Gastrocnemius medialis (tissue), 4 donors: ENCODE measurements around the gene B3GAT1. TPM values are rescaled to one million over a fixed set of nuclear protein-coding genes. Genes with fewer than 3 reads are reported as not detected.

Experiments used
- ATAC-seq, 2 donors: fragments of 150-250 bp; one replicate each; pipeline ENCODE4 v1.9.1; 2016
- DNase-seq, 2 donors: peaks; one replicate each; pipeline ENCODE4 v3.0.0-alpha.2; 2019
- H3K27ac ChIP-seq, 4 donors: fragments of 200-600 bp; sonication (generic); 1 replicate in 1 of 4; 2 replicates in 3 of 4; pipeline ENCODE4 v1.5.1; 2016 to 2018; ENCODE audit warnings: mild to moderate bottlenecking in 2 of 4, moderate library complexity in 1 of 4
- H3K27me3 ChIP-seq, 3 donors: fragments of 200-600 bp; sonication (generic) in 2 of 3; 1 replicate in 1 of 3; 2 replicates in 2 of 3; pipeline versions ENCODE4 v1.5.1 to v1.6.0; 2016 to 2019; ENCODE audit warnings: mild to moderate bottlenecking in 1 of 3, moderate library complexity in 1 of 3
- H3K36me3 ChIP-seq, 2 donors: fragments of 200-600 bp; sonication (generic) in 1 of 2; one replicate each; pipeline ENCODE4 v1.5.1; 2017 to 2018
- H3K4me1 ChIP-seq, 2 donors: fragments of 200-600 bp; sonication (generic) in 1 of 2; one replicate each; pipeline ENCODE4 v1.5.1; 2016 to 2017; ENCODE audit warnings: mild to moderate bottlenecking in 2 of 2
- H3K4me3 ChIP-seq, 4 donors: fragments of 200-600 bp; sonication (generic) in 3 of 4; 1 replicate in 1 of 4; 2 replicates in 3 of 4; pipeline ENCODE4 v1.5.1; 2016 to 2019; ENCODE audit warnings: mild to moderate bottlenecking in 2 of 4
- H3K9me3 ChIP-seq, 3 donors: fragments of 200-600 bp; sonication (generic) in 2 of 3; 1 replicate in 1 of 3; 2 replicates in 2 of 3; pipeline ENCODE4 v1.5.1; 2016 to 2019
- CTCF ChIP-seq, 5 experiments: fragments of 450-650 bp in 3 of 5; fragments of 200-600 bp in 2 of 5; sonication (generic) in 2 of 5; IDR thresholded peaks in 4 of 5; conservative IDR thresholded peaks in 1 of 5; 1 replicate in 4 of 5; 2 replicates in 1 of 5; pipeline ENCODE4 v1.5.1; 2016 to 2019; ENCODE audit warnings: antibody characterized with exemption in 5 of 5, mild to moderate bottlenecking in 3 of 5, moderate library complexity in 3 of 5
- POLR2A ChIP-seq, 2 donors: fragments of 450-650 bp; IDR thresholded peaks; one replicate each; pipeline ENCODE4 v1.6.1; 2017; ENCODE audit warnings: antibody characterized with exemption in 2 of 2, mild to moderate bottlenecking in 2 of 2, moderate library complexity in 2 of 2
- in situ Hi-C, 4 donors: fragments of 200-750 bp; cut with MboI; loops; one replicate each; pipeline versions ENCODE4 v1.15.0 to v1.8.0; 2017; ENCODE audit warnings: low sequenced_read_pairs in 4 of 4
- intact Hi-C: fragments of 100-400 bp; cut with DNase I; formaldehyde crosslinking; loops from one replicate; pipeline ENCODE4 v1.15.1; 2023; ENCODE audit warnings: low total_unique reads
- total RNA-seq, 4 donors: library from RNA; depleted of rRNA; stranded (reverse); fragments of >200 nt; gene quantifications; one replicate each; pipeline versions ENCODE4 v1.1.0 to v1.2.3, GENCODE V29; 2016

The B3GAT1 gene
- total RNA-seq, 4 donors from 2014 or later = 0.10 TPM; not detected in 3

GRCh38 chr11:134340354-134340964, 71.6 kb downstream of the B3GAT1 start:
- TF ChIP-seq CTCF (IDR thresholded peaks at IDR 0.05 in 4 of 5, conservative IDR thresholded peaks at IDR 0.05 in 1 of 5) = no peak
- TF ChIP-seq POLR2A (IDR thresholded peaks at IDR 0.05) = no peak
- ATAC-seq (no peak), DNase-seq (no peak)
- intact Hi-C loops = no loop called here
- H3K4me3 ChIP-seq = no peak overlapping the region
- H3K27me3 ChIP-seq = no peaks in the 10 kb centered on the region
- no peaks in the 10 kb centered on the region for H3K4me1 ChIP-seq
- no peaks in the 10 kb centered on the region for H3K36me3 ChIP-seq
- in situ Hi-C loops = no loop called here
- no peak overlapping the region for H3K27ac ChIP-seq
- no peaks in the 10 kb centered on the region for H3K9me3 ChIP-seq

DNA sequence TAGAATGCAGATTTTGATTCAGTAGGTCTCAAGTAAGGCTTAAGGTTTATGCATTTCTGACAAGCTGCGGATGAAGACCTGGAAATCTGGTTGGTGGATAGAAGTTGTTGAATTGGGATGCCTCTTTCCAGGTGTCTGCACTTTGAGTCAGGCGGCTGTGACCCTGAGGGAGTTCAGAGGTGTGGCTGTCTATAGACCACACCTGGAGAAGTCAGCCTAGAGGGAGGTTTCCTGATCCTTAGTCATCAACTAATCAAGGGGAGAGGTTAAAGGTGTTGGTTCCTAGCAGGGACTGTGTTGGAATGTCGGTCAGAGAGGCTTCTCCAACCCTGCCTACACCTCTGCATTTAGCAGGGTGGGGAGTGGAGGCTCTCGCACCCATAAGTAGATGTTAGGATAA, 72.3 kb downstream of the B3GAT1 start:
- Histone ChIP-seq H3K4me3 (no peak overlapping the region), H3K27ac (no peak overlapping the region), H3K27me3 (no peaks in the 10 kb centered on the region), H3K4me1 (no peaks in the 10 kb centered on the region), H3K9me3 (no peaks in the 10 kb centered on the region), H3K36me3 (no peaks in the 10 kb centered on the region)
- no peak for ATAC-seq
- TF ChIP-seq POLR2A (IDR thresholded peaks at IDR 0.05) (no peak), CTCF (IDR thresholded peaks at IDR 0.05 in 4 of 5, conservative IDR thresholded peaks at IDR 0.05 in 1 of 5) (no peak)
- intact Hi-C loops (loop anchor here (10.0 kb wide), 2 partner anchors 115 to 305 kb away; partner anchors contain the start of genes NCAPD3 and VPS26B), in situ Hi-C loops (no loop called here)
- DNase-seq = no peak

DNA sequence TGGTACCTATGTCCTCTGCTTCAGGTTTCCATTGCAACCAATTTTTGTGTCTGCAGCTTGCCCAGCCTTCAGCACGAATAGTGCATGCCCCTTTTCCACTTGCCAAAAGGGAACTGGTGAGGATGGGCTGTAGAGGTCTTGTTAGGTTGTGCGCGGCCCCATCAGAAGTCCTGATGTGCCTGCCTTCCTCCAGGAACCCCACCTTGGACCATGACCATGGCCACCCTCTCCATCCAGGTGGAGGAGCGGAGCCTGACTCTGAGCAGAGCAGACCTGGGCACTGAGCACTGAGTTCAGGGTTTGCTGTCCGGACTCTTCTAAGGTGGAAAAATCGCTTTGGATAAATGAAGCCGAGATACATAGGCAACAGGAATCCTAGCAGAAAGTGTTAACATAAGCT, 73.4 kb downstream of the B3GAT1 start:
- DNase-seq = no peak
- in situ Hi-C loops = no loop called here
- intact Hi-C loops = loop anchor here (10.0 kb wide), 2 partner anchors 114 to 304 kb away; partner anchors contain the start of genes NCAPD3 and VPS26B
- Histone ChIP-seq H3K4me3 (no peak overlapping the region), H3K9me3 (no peaks in the 10 kb centered on the region), H3K4me1 (no peaks in the 10 kb centered on the region), H3K36me3 (no peaks in the 10 kb centered on the region), H3K27me3 (peaks cover 0 to under 1% (median 0%) of the 10 kb centered on the region in 3 donors), H3K27ac (no peak overlapping the region)
- no peak for TF ChIP-seq POLR2A (IDR thresholded peaks at IDR 0.05)
- TF ChIP-seq CTCF (IDR thresholded peaks at IDR 0.05 in 4 of 5, conservative IDR thresholded peaks at IDR 0.05 in 1 of 5) = no peak
- no peak for ATAC-seq

- intact Hi-C loops = loop anchor here (10.0 kb wide), 2 partner anchors 113 to 303 kb away; partner anchors contain the start of genes NCAPD3 and VPS26B
- TF ChIP-seq CTCF (IDR thresholded peaks at IDR 0.05 in 4 of 5, conservative IDR thresholded peaks at IDR 0.05 in 1 of 5) (no peak), POLR2A (IDR thresholded peaks at IDR 0.05) (no peak)
- no peaks in the 10 kb centered on the region for H3K36me3 ChIP-seq
- H3K9me3 ChIP-seq = no peaks in the 10 kb centered on the region
- peaks cover 0 to 6% (median 2%) of the 10 kb centered on the region in 3 donors for H3K27me3 ChIP-seq
- H3K27ac ChIP-seq = no peak overlapping the region
- in situ Hi-C loops = no loop called here
- no peak overlapping the region for H3K4me3 ChIP-seq
- no peaks in the 10 kb centered on the region for H3K4me1 ChIP-seq
- ATAC-seq (no peak), DNase-seq (no peak)
Measured at GRCh38 chr11:134338068-134338467, 74.0 kb downstream of the B3GAT1 start.
